Measurements from ENCODE around the gene RBMS3. TPM values are rescaled to one million over a fixed set of nuclear protein-coding genes. Genes with fewer than 3 reads are reported as not detected.

Gene RBMS3
- total and polyA plus RNA-seq, 2 of the 8 experiments (the other 6 are each of a cell fraction or from before 2014, with no cell fraction given) = 3.7 to 6.9 TPM

DNA sequence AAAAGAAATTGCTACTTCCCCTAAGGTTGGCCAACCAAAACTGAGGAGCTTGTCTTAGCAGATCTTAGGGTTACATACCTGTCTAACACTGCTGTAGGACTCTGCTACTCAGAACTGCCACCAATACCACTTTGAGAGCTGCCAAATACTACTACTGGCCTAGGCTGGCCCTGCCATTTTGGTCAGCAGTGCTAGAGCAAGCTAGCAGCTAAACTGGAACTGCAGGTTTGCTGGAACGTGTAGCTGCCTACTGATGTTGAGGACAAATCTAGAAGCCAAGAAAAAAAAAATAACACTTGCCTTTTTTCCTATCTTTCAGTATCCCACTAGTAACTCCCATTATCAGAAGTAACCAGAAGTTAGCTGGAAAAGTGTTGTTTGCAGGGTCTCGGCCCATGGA, 387.4 kb downstream of the RBMS3 start:
- Histone ChIP-seq H3K14ac (ENCODE audit: insufficient read length) (no peak overlapping the region), H3K4me1 (replicated peaks in 1 of 4; ENCODE audit: control insufficient read depth in 3 of 4, insufficient read depth in 4 of 4, low read length in 3 of 4) (no peaks in the 10 kb centered on the region), H3K4me2 (ENCODE audit: insufficient read depth in 1 of 2, low read depth in 2 of 2, low read length in 2 of 2) (no peak overlapping the region), H3K23ac (ENCODE audit: insufficient read length) (no peak overlapping the region), H2BK15ac (ENCODE audit: low read length) (no peak overlapping the region), H4K91ac (replicated peaks; ENCODE audit: insufficient read length, low read length) (no peak overlapping the region), H2AFZ (ENCODE audit: low read length) (no peak overlapping the region), H2AK5ac (ENCODE audit: low read depth, low read length) (no peak overlapping the region), H2BK12ac (ENCODE audit: low read depth, low read length) (no peak overlapping the region), H3K27ac (ENCODE audit: low read depth, low read length) (no peak overlapping the region), H3K9ac (replicated peaks in 1 of 4; ENCODE audit: extremely low read depth in 1 of 4, low read depth in 3 of 4, low read length in 3 of 4) (no peak overlapping the region), H2BK5ac (ENCODE audit: low read depth, low read length) (no peak overlapping the region), H3K4me3 (ENCODE audit: extremely low read depth in 1 of 4, insufficient read depth in 2 of 4, low read depth in 3 of 4, low read length in 4 of 4) (no peak overlapping the region), H3K4ac (replicated peaks; ENCODE audit: insufficient read length, low read depth, low read length) (no peak overlapping the region), H3K27me3 (replicated peaks in 1 of 4; ENCODE audit: control insufficient read depth in 3 of 4, extremely low read depth in 1 of 4, insufficient read depth in 3 of 4, low read length in 3 of 4) (no peaks in the 10 kb centered on the region), H4K8ac (ENCODE audit: extremely low read depth, insufficient read depth, low read length) (no peak overlapping the region), H3K56ac (replicated peaks; ENCODE audit: insufficient read length, low read depth, low read length) (no peak overlapping the region), H3K23me2 (ENCODE audit: low read depth, low read length) (no peaks in the 10 kb centered on the region), H4K20me1 (replicated peaks in 1 of 2; ENCODE audit: control insufficient read depth in 1 of 2, insufficient read depth in 2 of 2, low read length in 2 of 2) (no peaks in the 10 kb centered on the region), H2BK120ac (replicated peaks; ENCODE audit: low read depth, low read length) (no peak overlapping the region), H4K5ac (ENCODE audit: insufficient read length, low read depth, low read length) (no peak overlapping the region), H3K79me2 (ENCODE audit: control insufficient read depth in 1 of 2, insufficient read depth in 2 of 2, low read length in 2 of 2) (no peaks in the 10 kb centered on the region), H3K36me3 (ENCODE audit: control insufficient read depth in 2 of 4, insufficient read depth in 4 of 4, low read length in 3 of 4) (no peaks in the 10 kb centered on the region), H3K79me1 (ENCODE audit: low read depth, low read length) (no peaks in the 10 kb centered on the region), H3K9me3 (ENCODE audit: insufficient read depth in 2 of 2, low read depth in 1 of 2, low read length in 1 of 2) (peaks cover 0 to 2% of the 10 kb centered on the region in 2 experiments; a peak in 1 of 4 replicates), H2BK20ac (ENCODE audit: low read length) (no peak overlapping the region), H3K18ac (ENCODE audit: extremely low read depth, low read length) (no peak overlapping the region)
- 97% methylated on average over 2 of the region's 2 CpGs; no CpG with 5 or more reads in 1 of the 2 experiments for WGBS, 2 experiments (ENCODE audit: extremely low coverage in 1 of 2, insufficient coverage in 1 of 2, insufficient read length in 1 of 2, insufficient replicate concordance in 2 of 2, low coverage in 1 of 2, low lambda C conversion rate in 2 of 2, missing lambda C conversion rate in 1 of 2)
- ChIA-PET CTCF (ENCODE audit: partially characterized antibody) (interaction anchor here (0.6 to 3.7 kb wide), 20 partner anchors 12 to 578 kb away, joined by 3 to 25 read pairs (median 4); no protein-coding TSS in a partner anchor), POLR2A (ENCODE audit: partially characterized antibody) (no interaction called here)
- TF ChIP-seq, protein P1, sequence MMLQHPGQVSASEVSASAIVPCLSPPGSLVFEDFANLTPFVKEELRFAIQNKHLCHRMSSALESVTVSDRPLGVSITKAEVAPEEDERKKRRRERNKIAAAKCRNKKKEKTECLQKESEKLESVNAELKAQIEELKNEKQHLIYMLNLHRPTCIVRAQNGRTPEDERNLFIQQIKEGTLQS (IDR thresholded peaks at IDR 0.05; ENCODE audit: insufficient read depth, low read depth, low read length) = no peak
- TF ChIP-seq GTF2F1 (IDR thresholded peaks at IDR 0.05; ENCODE audit: borderline replicate concordance, low read depth, low read length) (no peak), BCL11A (IDR thresholded peaks at IDR 0.05; ENCODE audit: low read depth in 2 of 2, low read length in 2 of 2) (no peak), FOSL1 (IDR thresholded peaks at IDR 0.05; ENCODE audit: insufficient read depth, low read depth, low read length) (no peak), TAF7 (optimal IDR thresholded peaks at IDR 0.05; ENCODE audit: borderline replicate concordance, low read depth, low read length) (no peak), KDM1A (IDR thresholded peaks at IDR 0.05; ENCODE audit: borderline replicate concordance, low read length) (no peak)
- TF ChIP-seq, protein P2, sequence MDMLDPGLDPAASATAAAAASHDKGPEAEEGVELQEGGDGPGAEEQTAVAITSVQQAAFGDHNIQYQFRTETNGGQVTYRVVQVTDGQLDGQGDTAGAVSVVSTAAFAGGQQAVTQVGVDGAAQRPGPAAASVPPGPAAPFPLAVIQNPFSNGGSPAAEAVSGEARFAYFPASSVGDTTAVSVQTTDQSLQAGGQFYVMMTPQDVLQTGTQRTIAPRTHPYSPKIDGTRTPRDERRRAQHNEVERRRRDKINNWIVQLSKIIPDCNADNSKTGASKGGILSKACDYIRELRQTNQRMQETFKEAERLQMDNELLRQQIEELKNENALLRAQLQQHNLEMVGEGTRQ (IDR thresholded peaks at IDR 0.05; ENCODE audit: low read length) = no peak
- FAIRE-seq (no peak), DNase-seq (ENCODE audit: low read depth in 1 of 2, low spot score in 2 of 2) (no peak)
